H1 (cell line): ENCODE data around the gene CLRN2. TPM values are rescaled to one million over a fixed set of nuclear protein-coding genes. Genes with fewer than 3 reads are reported as not detected.

Experiments
- CREB1 ChIP-seq: IDR thresholded peaks from 2 replicates; pipeline ENCODE4 v1.6.1; 2012; ENCODE audit warnings: inconsistent platforms
- SRF ChIP-seq: IDR thresholded peaks from 2 replicates; pipeline ENCODE4 v1.6.1; 2011; ENCODE audit warnings: mild to moderate bottlenecking, low read depth, low read length, moderate library complexity
- polyA plus RNA-seq, 7 experiments: library from polyadenylated mRNA; depleted of rRNA in 3 of 7; stranded (reverse) in 5 of 7; unstranded in 2 of 7; fragments of >200 nt in 5 of 7; fragments of 200-250 nt in 2 of 7; gene quantifications; 1 replicate in 5 of 7; 2 replicates in 1 of 7; 4 replicates in 1 of 7; pipeline versions ENCODE4 v1.2.1 to v1.2.3, GENCODE V29; 2011 to 2013; ENCODE audit warnings: missing spikeins in 2 of 7, mixed read lengths in 2 of 7
- total RNA-seq: library from RNA; stranded (reverse); fragmentation: NEBNext Ultra II Directional; extraction: Animal tissue kit (Norgen Biotek cat#: 25700); gene quantifications from 2 replicates; pipeline ENCODE4 v1.2.1, GENCODE V29; 2021

The CLRN2 gene
- total and polyA plus RNA-seq, 2 of the 8 experiments (the other 6 are each of a cell fraction or from before 2014, with no cell fraction given), result not detected

DNA sequence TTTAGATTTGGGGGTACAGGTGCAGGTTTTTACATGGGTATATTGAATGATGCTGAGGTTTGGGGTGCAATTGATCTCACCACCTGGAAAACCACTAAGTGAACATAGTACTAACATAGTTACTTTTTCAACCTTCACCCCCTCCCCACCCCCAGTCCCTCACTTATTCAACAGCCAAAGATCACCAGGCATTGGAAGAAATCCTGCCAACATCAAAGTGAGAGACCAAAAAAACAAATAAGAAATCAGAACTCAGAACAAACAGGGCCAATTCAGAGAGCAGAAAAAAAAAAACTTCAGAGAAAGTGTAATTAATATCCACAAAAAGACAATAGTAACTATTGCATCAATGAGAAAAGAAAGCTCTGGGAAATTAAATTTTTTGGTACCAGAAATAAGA, 41.5 kb downstream of the CLRN2 start (continued):
- TF ChIP-seq SRF (no peak), CREB1 (no peak)
